GM12878 (cell line): ENCODE results near the gene CCDC8. TPM values are rescaled to one million over a fixed set of nuclear protein-coding genes. Genes with fewer than 3 reads are reported as not detected.

Experiments
- ATAC-seq: fragments of 200-7000 bp; cut with Tn5 transposase; 3 replicates; pipeline ENCODE4 v1.9.1; 2020; ENCODE audit warnings: mild to moderate bottlenecking, moderate library complexity
- BruUV-seq: library from RNA; stranded (reverse); fragments of 400-500 nt; replicated peaks from 2 replicates; lab custom pipeline; 2021; lab: Mats Ljungman, UMichigan
- CTCF ChIA-PET: fragments of 300-600 bp; sonication (Branson Sonifier 250); formaldehyde crosslinking; extraction: SDS; loops from one replicate; lab custom pipeline; 2021; ENCODE audit warnings: inconsistent platforms; lab: Yijun Ruan, JAX
- POLR2A ChIA-PET: fragments of 350-600 bp; formaldehyde crosslinking; extraction: SDS; loops from one replicate; lab custom pipeline; 2021; ENCODE audit warnings: inconsistent platforms; lab: Charles Lee
- RAD21 ChIA-PET: fragments of 300-600 bp; sonication (Branson Sonifier 250); formaldehyde crosslinking; loops from one replicate; lab custom pipeline; 2023; ENCODE audit warnings: antibody characterized with exemption; ENCODE audit not compliant: unreplicated experiment; lab: Charles Lee
- SMC1A ChIA-PET: fragments of 300-600 bp; sonication (Branson Sonifier 250); formaldehyde crosslinking; loops from one replicate; lab custom pipeline; 2023; ENCODE audit not compliant: unreplicated experiment, uncharacterized antibody; lab: Charles Lee
- DNase-seq: peaks from one replicate; pipeline ENCODE4 v3.0.0-alpha.2; 2011; ENCODE audit warnings: low read depth, low spot score
- FAIRE-seq: peaks from 3 replicates; lab custom pipeline; 2011; peaks lifted over from hg19 to GRCh38; lab: Jason Lieb, UNC
- H2AFZ ChIP-seq: 2 replicates; pipeline ENCODE4 v1.6.0; 2011; ENCODE audit warnings: low read depth, low read length, control low read depth; ENCODE audit not compliant: control insufficient read depth
- H3K27ac ChIP-seq: 2 replicates; pipeline ENCODE4 v1.5.1; 2011; ENCODE audit warnings: control low read depth; ENCODE audit not compliant: control insufficient read depth, insufficient read depth
- H3K27me3 ChIP-seq, 2 experiments: replicated peaks in 1 of 2; 2 replicates each; pipeline versions ENCODE4 v1.6.0 to v1.6.1; 2011; ENCODE audit warnings: low read length in 1 of 2; ENCODE audit not compliant: control insufficient read depth in 2 of 2, insufficient read depth in 2 of 2
- H3K36me3 ChIP-seq, 2 experiments: 2 replicates each; pipeline ENCODE4 v1.5.1; 2011; ENCODE audit warnings: low read length in 1 of 2; ENCODE audit not compliant: control insufficient read depth in 2 of 2, insufficient read depth in 2 of 2
- H3K4me1 ChIP-seq: 2 replicates; pipeline ENCODE4 v1.6.1; 2011; ENCODE audit warnings: mild to moderate bottlenecking, low read length, moderate library complexity, mixed read lengths; ENCODE audit not compliant: control insufficient read depth, insufficient read depth
- H3K4me2 ChIP-seq: 2 replicates; pipeline ENCODE4 v1.6.0; 2011; ENCODE audit warnings: control low read depth; ENCODE audit not compliant: control insufficient read depth, insufficient read depth
- H3K4me3 ChIP-seq: fragments of 200-600 bp; sonication (generic); 2 replicates; pipeline ENCODE4 v1.5.1; 2016
- H3K79me2 ChIP-seq: 2 replicates; pipeline ENCODE4 v1.6.0; 2011; ENCODE audit warnings: low read length; ENCODE audit not compliant: control insufficient read depth, insufficient read depth
- H3K9ac ChIP-seq: 2 replicates; pipeline ENCODE4 v1.8.0; 2011; ENCODE audit warnings: low read length, control low read depth, mixed read lengths; ENCODE audit not compliant: control insufficient read depth, insufficient read depth
- H3K9me3 ChIP-seq: replicated peaks from 3 replicates; pipeline ENCODE4 v1.5.1; 2011; ENCODE audit warnings: mild to moderate bottlenecking, low read length; ENCODE audit not compliant: control insufficient read depth, insufficient read depth
- H4K20me1 ChIP-seq: 2 replicates; pipeline ENCODE4 v1.6.0; 2011; ENCODE audit not compliant: control insufficient read depth, insufficient read depth
- CBX5 ChIP-seq: sonication (generic); IDR thresholded peaks from 2 replicates; pipeline ENCODE4 v1.6.1; 2016; ENCODE audit warnings: low read depth, moderate library complexity, mild to moderate bottlenecking, inconsistent platforms
- CEBPB ChIP-seq, 2 experiments: fragments of 150-350 bp in 1 of 2; IDR thresholded peaks; 2 replicates each; pipeline ENCODE4 v1.6.1; 2012 to 2014; ENCODE audit warnings: low read depth in 2 of 2, low read length in 2 of 2, borderline replicate concordance in 1 of 2, inconsistent platforms in 1 of 2
- CHD4 ChIP-seq: fragments of 200-600 bp; sonication (generic); IDR thresholded peaks from 2 replicates; pipeline ENCODE4 v1.6.1; 2016; ENCODE audit warnings: mild to moderate bottlenecking
- ETV6 ChIP-seq, 2 experiments: fragments of 450-650 bp in 1 of 2; IDR thresholded peaks in 1 of 2; conservative IDR thresholded peaks in 1 of 2; 2 replicates each; pipeline ENCODE4 v1.6.1; 2014; ENCODE audit warnings: antibody characterized with exemption in 1 of 2, borderline replicate concordance in 1 of 2, low read depth in 1 of 2, mild to moderate bottlenecking in 1 of 2, moderate library complexity in 1 of 2
- IRF5 ChIP-seq: fragments of 450-650 bp; IDR thresholded peaks from 2 replicates; pipeline ENCODE4 v1.6.1; 2017; ENCODE audit warnings: borderline replicate concordance
- NFYA ChIP-seq: IDR thresholded peaks from 2 replicates; pipeline ENCODE4 v1.6.1; 2011; ENCODE audit warnings: low read depth, mild to moderate bottlenecking, low read length, improper control_type of control experiment, borderline replicate concordance
- RBBP5 ChIP-seq: fragments of 200-600 bp; sonication (generic); conservative IDR thresholded peaks from 2 replicates; pipeline ENCODE4 v1.6.1; 2016
- SMARCA5 ChIP-seq: fragments of 450-650 bp; IDR thresholded peaks from 2 replicates; pipeline ENCODE4 v1.6.1; 2017; ENCODE audit warnings: mild to moderate bottlenecking
- STAT3 ChIP-seq: IDR thresholded peaks from 2 replicates; pipeline ENCODE4 v1.6.1; 2011; ENCODE audit warnings: low read depth, low read length, improper control_type of control experiment
- ZBTB33 ChIP-seq: fragments of 450-650 bp; IDR thresholded peaks from 2 replicates; pipeline ENCODE4 v1.6.1; 2017; ENCODE audit warnings: mild to moderate bottlenecking
- ZZZ3 ChIP-seq: IDR thresholded peaks from 2 replicates; pipeline ENCODE4 v1.6.1; 2011; ENCODE audit warnings: low read depth; ENCODE audit not compliant: control insufficient read depth, insufficient read length
- WGBS: methylation state at CpG from one replicate; pipeline ENCODE4 v1.1.6; 2016; ENCODE audit warnings: low lambda C conversion rate; ENCODE audit not compliant: insufficient replicate concordance, insufficient coverage; ENCODE audit errors: missing lambda C conversion rate; 5-methylcytosine and 5-hydroxymethylcytosine counted together
- in situ Hi-C: fragments of 300-500 bp; cut with MboI; formaldehyde crosslinking; loops from 9 replicates; pipeline ENCODE4 v1.14.3; 2018; ENCODE audit warnings: mixed read lengths
- intact Hi-C: fragments of 100-400 bp; cut with micrococcal nuclease; formaldehyde crosslinking; loops from one replicate; pipeline ENCODE4 v1.14.2; 2022; ENCODE audit not compliant: unreplicated experiment
- polyA plus RNA-seq, 11 experiments: library from polyadenylated mRNA; depleted of rRNA in 4 of 11; unstranded in 6 of 11; stranded (reverse) in 5 of 11; fragments of >200 nt; fragmentation: Nextera tagmentation in 4 of 11; fragmentation: Illumina TruSeq in 1 of 11; extraction: Ambion mirVana in 4 of 11; extraction: Trizol in 1 of 11; gene quantifications; 1 replicate in 1 of 11; 2 replicates in 10 of 11; pipeline versions ENCODE4 v1.2.1 to v1.2.3, GENCODE V29; 2011 to 2016; ENCODE audit warnings: inconsistent platforms in 2 of 11, missing spikeins in 2 of 11, low read depth in 1 of 11
- total RNA-seq, 4 experiments: library from RNA; depleted of rRNA in 3 of 4; stranded (reverse); fragments of >200 nt in 3 of 4; fragmentation: Illumina TruSeq in 1 of 4; extraction: Trizol in 1 of 4; gene quantifications; 2 replicates each; pipeline versions ENCODE4 v1.2.1 to v1.2.3, GENCODE V29; 2013 to 2021
- TF ChIP-seq, protein P1 (sequence below): fragments of 450-650 bp; IDR thresholded peaks from 2 replicates; pipeline ENCODE4 v1.6.1; 2018; ENCODE audit warnings: borderline replicate concordance, mild to moderate bottlenecking; ENCODE audit not compliant: partially characterized antibody
- TF ChIP-seq, protein P2 (sequence below): fragments of 450-650 bp; IDR thresholded peaks from 2 replicates; pipeline ENCODE4 v1.6.1; 2016; ENCODE audit warnings: mild to moderate bottlenecking, moderate library complexity, borderline replicate concordance

CCDC8 gene
- total and polyA plus RNA-seq, 10 of the 15 experiments (the other 5 are each of a cell fraction or from before 2014, with no cell fraction given): under 0.01 to 0.15 (median 0.05) TPM; not detected in 5

GRCh38 chr19:46453661-46454060, 40.3 kb upstream of the CCDC8 start (continued):
- TF ChIP-seq, protein P1, sequence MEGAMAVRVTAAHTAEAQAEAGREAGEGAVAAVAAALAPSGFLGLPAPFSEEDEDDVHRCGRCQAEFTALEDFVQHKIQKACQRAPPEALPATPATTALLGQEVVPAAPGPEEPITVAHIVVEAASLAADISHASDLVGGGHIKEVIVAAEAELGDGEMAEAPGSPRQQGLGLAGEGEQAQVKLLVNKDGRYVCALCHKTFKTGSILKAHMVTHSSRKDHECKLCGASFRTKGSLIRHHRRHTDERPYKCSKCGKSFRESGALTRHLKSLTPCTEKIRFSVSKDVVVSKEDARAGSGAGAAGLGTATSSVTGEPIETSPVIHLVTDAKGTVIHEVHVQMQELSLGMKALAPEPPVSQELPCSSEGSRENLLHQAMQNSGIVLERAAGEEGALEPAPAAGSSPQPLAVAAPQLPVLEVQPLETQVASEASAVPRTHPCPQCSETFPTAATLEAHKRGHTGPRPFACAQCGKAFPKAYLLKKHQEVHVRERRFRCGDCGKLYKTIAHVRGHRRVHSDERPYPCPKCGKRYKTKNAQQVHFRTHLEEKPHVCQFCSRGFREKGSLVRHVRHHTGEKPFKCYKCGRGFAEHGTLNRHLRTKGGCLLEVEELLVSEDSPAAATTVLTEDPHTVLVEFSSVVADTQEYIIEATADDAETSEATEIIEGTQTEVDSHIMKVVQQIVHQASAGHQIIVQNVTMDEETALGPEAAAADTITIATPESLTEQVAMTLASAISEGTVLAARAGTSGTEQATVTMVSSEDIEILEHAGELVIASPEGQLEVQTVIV: no peak
- TF ChIP-seq CHD4: no peak
- TF ChIP-seq ETV6 (conservative IDR thresholded peaks at IDR 0.05 in 1 of 2, IDR thresholded peaks at IDR 0.05 in 1 of 2; ENCODE audit: borderline replicate concordance in 1 of 2, low read depth in 1 of 2): no peak
- TF ChIP-seq ZZZ3: no peak
- no peak for TF ChIP-seq SMARCA5

DNA sequence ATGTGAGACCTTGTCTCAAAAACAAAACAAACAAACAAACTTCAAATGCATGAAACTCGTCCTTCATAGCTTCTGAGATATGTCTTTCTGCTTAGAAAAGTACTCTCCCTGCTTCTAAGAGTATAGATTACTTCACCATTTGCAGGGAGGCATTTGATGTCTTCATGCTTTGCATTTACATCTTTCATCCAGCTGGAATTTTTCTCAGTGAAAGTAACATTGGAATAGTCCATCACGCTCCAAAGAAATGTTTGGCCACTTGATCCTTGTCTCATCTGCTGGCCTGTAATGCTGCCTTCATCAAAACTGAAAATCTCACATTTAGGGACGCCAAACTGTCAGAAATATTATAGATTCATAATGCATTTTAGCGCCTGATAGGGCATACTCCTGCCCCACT, 38.8 kb upstream of the CCDC8 start:
- CTCF ChIA-PET: interaction anchor here (1.6 kb wide), 1 partner anchor 13 kb away, joined by 3 read pairs; no protein-coding TSS in a partner anchor
- TF ChIP-seq CEBPB (IDR thresholded peaks at IDR 0.05; ENCODE audit: borderline replicate concordance in 1 of 2, low read depth in 2 of 2, low read length in 2 of 2): no peak
- TF ChIP-seq, protein P2, sequence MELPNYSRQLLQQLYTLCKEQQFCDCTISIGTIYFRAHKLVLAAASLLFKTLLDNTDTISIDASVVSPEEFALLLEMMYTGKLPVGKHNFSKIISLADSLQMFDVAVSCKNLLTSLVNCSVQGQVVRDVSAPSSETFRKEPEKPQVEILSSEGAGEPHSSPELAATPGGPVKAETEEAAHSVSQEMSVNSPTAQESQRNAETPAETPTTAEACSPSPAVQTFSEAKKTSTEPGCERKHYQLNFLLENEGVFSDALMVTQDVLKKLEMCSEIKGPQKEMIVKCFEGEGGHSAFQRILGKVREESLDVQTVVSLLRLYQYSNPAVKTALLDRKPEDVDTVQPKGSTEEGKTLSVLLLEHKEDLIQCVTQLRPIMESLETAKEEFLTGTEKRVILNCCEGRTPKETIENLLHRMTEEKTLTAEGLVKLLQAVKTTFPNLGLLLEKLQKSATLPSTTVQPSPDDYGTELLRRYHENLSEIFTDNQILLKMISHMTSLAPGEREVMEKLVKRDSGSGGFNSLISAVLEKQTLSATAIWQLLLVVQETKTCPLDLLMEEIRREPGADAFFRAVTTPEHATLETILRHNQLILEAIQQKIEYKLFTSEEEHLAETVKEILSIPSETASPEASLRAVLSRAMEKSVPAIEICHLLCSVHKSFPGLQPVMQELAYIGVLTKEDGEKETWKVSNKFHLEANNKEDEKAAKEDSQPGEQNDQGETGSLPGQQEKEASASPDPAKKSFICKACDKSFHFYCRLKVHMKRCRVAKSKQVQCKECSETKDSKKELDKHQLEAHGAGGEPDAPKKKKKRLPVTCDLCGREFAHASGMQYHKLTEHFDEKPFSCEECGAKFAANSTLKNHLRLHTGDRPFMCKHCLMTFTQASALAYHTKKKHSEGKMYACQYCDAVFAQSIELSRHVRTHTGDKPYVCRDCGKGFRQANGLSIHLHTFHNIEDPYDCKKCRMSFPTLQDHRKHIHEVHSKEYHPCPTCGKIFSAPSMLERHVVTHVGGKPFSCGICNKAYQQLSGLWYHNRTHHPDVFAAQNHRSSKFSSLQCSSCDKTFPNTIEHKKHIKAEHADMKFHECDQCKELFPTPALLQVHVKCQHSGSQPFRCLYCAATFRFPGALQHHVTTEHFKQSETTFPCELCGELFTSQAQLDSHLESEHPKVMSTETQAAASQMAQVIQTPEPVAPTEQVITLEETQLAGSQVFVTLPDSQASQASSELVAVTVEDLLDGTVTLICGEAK: no peak
- no peak for TF ChIP-seq NFYA
- no peak for TF ChIP-seq ZBTB33
- no peak for TF ChIP-seq IRF5
- TF ChIP-seq RBBP5: no peak
- TF ChIP-seq CBX5: no peak
- TF ChIP-seq STAT3: no peak

More for the DNA sequence above, 38.8 kb upstream of the CCDC8 start:
- POLR2A ChIA-PET: no interaction called here
- Histone ChIP-seq H3K4me1 (no peaks in the 10 kb centered on the region), H3K27ac (no peak overlapping the region), H2AFZ (no peak overlapping the region), H3K4me3 (no peak overlapping the region), H3K27me3 (no peaks in the 10 kb centered on the region; a peak in 1 of 4 replicates), H3K36me3 (no peaks in the 10 kb centered on the region), H3K4me2 (no peak overlapping the region), H3K9me3 (no peaks in the 10 kb centered on the region; the same call in 2 of the 3 replicates), H4K20me1 (no peaks in the 10 kb centered on the region), H3K79me2 (no peaks in the 10 kb centered on the region), H3K9ac (no peak overlapping the region)
- WGBS: 11% methylated on average over 4 of the region's 4 CpGs
- intact Hi-C loops: no loop called here
- SMC1A ChIA-PET: interaction anchor here (1.3 kb wide), 1 partner anchor 9 kb away, joined by 4 read pairs; no protein-coding TSS in a partner anchor
- RAD21 ChIA-PET: no interaction called here
- in situ Hi-C loops: no loop called here
- no peak for ATAC-seq
- no peak for FAIRE-seq
- DNase-seq: no peak
- no TSS peak for BruUV-seq
